ENCODE data around the gene RAB6D. TPM values are rescaled to one million over a fixed set of nuclear protein-coding genes. Genes with fewer than 3 reads are reported as not detected.

Gene RAB6D
- total RNA-seq, 1 experiment from 2014 or later = 0.22 TPM

DNA sequence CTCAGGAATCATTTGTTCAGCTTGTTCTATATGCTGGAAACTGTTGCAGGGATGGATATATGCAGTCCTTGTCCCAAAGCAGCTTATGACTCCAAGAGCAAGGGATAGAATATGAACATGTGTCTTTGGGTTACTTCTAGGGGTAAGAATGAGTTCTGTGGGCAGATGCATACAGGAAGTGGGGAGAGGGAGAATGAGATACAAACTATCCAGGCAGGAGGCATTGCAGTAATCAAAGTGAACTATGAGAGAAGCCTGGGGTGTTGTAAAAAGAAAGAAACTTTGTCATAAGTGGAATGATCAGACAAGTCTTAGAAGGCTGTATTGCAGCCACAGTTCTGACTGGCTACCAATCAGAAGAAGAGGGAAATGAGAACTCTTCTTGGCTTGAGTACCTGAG is 44.8 kb upstream of the RAB6D start (continued):
- TF ChIP-seq, protein P1, sequence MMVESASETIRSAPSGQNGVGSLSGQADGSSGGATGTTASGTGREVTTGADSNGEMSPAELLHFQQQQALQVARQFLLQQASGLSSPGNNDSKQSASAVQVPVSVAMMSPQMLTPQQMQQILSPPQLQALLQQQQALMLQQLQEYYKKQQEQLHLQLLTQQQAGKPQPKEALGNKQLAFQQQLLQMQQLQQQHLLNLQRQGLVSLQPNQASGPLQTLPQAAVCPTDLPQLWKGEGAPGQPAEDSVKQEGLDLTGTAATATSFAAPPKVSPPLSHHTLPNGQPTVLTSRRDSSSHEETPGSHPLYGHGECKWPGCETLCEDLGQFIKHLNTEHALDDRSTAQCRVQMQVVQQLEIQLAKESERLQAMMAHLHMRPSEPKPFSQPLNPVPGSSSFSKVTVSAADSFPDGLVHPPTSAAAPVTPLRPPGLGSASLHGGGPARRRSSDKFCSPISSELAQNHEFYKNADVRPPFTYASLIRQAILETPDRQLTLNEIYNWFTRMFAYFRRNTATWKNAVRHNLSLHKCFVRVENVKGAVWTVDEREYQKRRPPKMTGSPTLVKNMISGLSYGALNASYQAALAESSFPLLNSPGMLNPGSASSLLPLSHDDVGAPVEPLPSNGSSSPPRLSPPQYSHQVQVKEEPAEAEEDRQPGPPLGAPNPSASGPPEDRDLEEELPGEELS (CRISPR knock-in tag; IDR thresholded peaks at IDR 0.05) = no peak
- no peak for TF ChIP-seq GTF2I (CRISPR knock-in tag; conservative IDR thresholded peaks at IDR 0.05)
- TF ChIP-seq, protein P2, sequence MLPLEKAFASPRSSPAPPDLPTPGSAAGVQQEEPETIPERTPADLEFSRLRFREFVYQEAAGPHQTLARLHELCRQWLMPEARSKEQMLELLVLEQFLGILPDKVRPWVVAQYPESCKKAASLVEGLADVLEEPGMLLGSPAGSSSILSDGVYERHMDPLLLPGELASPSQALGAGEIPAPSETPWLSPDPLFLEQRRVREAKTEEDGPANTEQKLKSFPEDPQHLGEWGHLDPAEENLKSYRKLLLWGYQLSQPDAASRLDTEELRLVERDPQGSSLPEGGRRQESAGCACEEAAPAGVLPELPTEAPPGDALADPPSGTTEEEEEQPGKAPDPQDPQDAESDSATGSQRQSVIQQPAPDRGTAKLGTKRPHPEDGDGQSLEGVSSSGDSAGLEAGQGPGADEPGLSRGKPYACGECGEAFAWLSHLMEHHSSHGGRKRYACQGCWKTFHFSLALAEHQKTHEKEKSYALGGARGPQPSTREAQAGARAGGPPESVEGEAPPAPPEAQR (CRISPR knock-in tag; IDR thresholded peaks at IDR 0.05) = no peak
- TF ChIP-seq, protein P3, sequence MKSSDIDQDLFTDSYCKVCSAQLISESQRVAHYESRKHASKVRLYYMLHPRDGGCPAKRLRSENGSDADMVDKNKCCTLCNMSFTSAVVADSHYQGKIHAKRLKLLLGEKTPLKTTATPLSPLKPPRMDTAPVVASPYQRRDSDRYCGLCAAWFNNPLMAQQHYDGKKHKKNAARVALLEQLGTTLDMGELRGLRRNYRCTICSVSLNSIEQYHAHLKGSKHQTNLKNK (CRISPR knock-in tag; IDR thresholded peaks at IDR 0.05) = no peak
- TF ChIP-seq FOXK1 (CRISPR knock-in tag; IDR thresholded peaks at IDR 0.05) = no peak
- TF ChIP-seq, protein P4, sequence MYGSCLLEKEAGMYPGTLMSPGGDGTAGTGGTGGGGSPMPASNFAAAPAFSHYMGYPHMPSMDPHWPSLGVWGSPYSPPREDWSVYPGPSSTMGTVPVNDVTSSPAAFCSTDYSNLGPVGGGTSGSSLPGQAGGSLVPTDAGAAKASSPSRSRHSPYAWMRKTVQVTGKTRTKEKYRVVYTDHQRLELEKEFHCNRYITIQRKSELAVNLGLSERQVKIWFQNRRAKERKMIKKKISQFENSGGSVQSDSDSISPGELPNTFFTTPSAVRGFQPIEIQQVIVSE (CRISPR knock-in tag; IDR thresholded peaks at IDR 0.05; ENCODE audit: borderline replicate concordance) = no peak
- no peak for TF ChIP-seq ZNF671 (CRISPR knock-in tag; IDR thresholded peaks at IDR 0.05)
- no peak for TF ChIP-seq ZNF416 (CRISPR knock-in tag; IDR thresholded peaks at IDR 0.05)
- no peak for TF ChIP-seq MYBL2 (CRISPR knock-in tag; IDR thresholded peaks at IDR 0.05)
- TF ChIP-seq RELA (CRISPR knock-in tag; IDR thresholded peaks at IDR 0.05; ENCODE audit: borderline replicate concordance) = no peak
- TF ChIP-seq, protein P5, sequence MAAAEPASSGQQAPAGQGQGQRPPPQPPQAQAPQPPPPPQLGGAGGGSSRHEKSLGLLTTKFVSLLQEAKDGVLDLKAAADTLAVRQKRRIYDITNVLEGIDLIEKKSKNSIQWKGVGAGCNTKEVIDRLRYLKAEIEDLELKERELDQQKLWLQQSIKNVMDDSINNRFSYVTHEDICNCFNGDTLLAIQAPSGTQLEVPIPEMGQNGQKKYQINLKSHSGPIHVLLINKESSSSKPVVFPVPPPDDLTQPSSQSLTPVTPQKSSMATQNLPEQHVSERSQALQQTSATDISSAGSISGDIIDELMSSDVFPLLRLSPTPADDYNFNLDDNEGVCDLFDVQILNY (CRISPR knock-in tag; IDR thresholded peaks at IDR 0.05) = no peak

DNA sequence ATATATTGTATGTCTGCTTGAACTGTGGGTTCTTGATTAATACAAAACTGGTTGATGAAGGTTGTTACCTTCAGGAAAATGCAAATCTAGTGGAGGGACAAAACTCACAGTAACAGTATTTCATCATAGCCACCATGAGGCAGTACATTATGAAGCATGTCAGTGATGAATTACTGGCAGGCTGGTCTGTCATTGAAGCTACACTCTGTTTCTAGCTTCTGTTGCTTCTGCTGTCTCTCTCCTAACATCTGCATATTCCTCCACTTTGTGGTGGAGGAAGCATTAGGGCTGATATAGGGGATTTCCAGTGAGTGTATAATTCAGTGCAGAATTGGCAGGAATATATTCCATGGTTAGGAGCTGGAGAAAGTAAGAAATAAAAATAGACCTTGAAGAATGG is 44.2 kb upstream of the RAB6D start:
- ATAC-seq (no peak), DNase-seq (ENCODE audit: low spot score) (no peak)
- TF ChIP-seq CREM (CRISPR knock-in tag; IDR thresholded peaks at IDR 0.05) (no peak), PRRX2 (CRISPR knock-in tag; IDR thresholded peaks at IDR 0.05) (no peak)
- TF ChIP-seq, protein P6, sequence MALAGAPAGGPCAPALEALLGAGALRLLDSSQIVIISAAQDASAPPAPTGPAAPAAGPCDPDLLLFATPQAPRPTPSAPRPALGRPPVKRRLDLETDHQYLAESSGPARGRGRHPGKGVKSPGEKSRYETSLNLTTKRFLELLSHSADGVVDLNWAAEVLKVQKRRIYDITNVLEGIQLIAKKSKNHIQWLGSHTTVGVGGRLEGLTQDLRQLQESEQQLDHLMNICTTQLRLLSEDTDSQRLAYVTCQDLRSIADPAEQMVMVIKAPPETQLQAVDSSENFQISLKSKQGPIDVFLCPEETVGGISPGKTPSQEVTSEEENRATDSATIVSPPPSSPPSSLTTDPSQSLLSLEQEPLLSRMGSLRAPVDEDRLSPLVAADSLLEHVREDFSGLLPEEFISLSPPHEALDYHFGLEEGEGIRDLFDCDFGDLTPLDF (CRISPR knock-in tag; IDR thresholded peaks at IDR 0.05) = no peak
- TF ChIP-seq, protein P1 (CRISPR knock-in tag; IDR thresholded peaks at IDR 0.05) = no peak
- TF ChIP-seq, protein P7, sequence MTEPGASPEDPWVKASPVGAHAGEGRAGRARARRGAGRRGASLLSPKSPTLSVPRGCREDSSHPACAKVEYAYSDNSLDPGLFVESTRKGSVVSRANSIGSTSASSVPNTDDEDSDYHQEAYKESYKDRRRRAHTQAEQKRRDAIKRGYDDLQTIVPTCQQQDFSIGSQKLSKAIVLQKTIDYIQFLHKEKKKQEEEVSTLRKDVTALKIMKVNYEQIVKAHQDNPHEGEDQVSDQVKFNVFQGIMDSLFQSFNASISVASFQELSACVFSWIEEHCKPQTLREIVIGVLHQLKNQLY (CRISPR knock-in tag; IDR thresholded peaks at IDR 0.05) = no peak
- TF ChIP-seq, protein P8, sequence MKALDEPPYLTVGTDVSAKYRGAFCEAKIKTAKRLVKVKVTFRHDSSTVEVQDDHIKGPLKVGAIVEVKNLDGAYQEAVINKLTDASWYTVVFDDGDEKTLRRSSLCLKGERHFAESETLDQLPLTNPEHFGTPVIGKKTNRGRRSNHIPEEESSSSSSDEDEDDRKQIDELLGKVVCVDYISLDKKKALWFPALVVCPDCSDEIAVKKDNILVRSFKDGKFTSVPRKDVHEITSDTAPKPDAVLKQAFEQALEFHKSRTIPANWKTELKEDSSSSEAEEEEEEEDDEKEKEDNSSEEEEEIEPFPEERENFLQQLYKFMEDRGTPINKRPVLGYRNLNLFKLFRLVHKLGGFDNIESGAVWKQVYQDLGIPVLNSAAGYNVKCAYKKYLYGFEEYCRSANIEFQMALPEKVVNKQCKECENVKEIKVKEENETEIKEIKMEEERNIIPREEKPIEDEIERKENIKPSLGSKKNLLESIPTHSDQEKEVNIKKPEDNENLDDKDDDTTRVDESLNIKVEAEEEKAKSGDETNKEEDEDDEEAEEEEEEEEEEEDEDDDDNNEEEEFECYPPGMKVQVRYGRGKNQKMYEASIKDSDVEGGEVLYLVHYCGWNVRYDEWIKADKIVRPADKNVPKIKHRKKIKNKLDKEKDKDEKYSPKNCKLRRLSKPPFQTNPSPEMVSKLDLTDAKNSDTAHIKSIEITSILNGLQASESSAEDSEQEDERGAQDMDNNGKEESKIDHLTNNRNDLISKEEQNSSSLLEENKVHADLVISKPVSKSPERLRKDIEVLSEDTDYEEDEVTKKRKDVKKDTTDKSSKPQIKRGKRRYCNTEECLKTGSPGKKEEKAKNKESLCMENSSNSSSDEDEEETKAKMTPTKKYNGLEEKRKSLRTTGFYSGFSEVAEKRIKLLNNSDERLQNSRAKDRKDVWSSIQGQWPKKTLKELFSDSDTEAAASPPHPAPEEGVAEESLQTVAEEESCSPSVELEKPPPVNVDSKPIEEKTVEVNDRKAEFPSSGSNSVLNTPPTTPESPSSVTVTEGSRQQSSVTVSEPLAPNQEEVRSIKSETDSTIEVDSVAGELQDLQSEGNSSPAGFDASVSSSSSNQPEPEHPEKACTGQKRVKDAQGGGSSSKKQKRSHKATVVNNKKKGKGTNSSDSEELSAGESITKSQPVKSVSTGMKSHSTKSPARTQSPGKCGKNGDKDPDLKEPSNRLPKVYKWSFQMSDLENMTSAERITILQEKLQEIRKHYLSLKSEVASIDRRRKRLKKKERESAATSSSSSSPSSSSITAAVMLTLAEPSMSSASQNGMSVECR (CRISPR knock-in tag; IDR thresholded peaks at IDR 0.05; ENCODE audit: borderline replicate concordance) = no peak
- TF ChIP-seq, protein P9, sequence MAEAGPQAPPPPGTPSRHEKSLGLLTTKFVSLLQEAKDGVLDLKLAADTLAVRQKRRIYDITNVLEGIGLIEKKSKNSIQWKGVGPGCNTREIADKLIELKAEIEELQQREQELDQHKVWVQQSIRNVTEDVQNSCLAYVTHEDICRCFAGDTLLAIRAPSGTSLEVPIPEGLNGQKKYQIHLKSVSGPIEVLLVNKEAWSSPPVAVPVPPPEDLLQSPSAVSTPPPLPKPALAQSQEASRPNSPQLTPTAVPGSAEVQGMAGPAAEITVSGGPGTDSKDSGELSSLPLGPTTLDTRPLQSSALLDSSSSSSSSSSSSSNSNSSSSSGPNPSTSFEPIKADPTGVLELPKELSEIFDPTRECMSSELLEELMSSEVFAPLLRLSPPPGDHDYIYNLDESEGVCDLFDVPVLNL (CRISPR knock-in tag; IDR thresholded peaks at IDR 0.05; ENCODE audit: borderline replicate concordance, low read depth) = no peak
- TF ChIP-seq, protein P10, sequence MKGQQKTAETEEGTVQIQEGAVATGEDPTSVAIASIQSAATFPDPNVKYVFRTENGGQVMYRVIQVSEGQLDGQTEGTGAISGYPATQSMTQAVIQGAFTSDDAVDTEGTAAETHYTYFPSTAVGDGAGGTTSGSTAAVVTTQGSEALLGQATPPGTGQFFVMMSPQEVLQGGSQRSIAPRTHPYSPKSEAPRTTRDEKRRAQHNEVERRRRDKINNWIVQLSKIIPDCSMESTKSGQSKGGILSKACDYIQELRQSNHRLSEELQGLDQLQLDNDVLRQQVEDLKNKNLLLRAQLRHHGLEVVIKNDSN (CRISPR knock-in tag; IDR thresholded peaks at IDR 0.05) = no peak

More for the DNA sequence above, 44.2 kb upstream of the RAB6D start:
- no peaks in the 10 kb centered on the region for H3K27me3 Mint-ChIP-seq (ENCODE audit: low read depth)
- no peak overlapping the region for H3K4me3 Mint-ChIP-seq
- H3K9me3 Mint-ChIP-seq = no peaks in the 10 kb centered on the region
- ChIA-PET CTCF (interaction anchor here (1.0 to 1.8 kb wide), 3 partner anchors 14 to 266 kb away, joined by 3 to 5 read pairs (median 4); no protein-coding TSS in a partner anchor), POLR2A (no interaction called here)
- H3K27ac Mint-ChIP-seq = no peak overlapping the region
- H3K36me3 Mint-ChIP-seq = no peaks in the 10 kb centered on the region
- H3K4me1 Mint-ChIP-seq = peaks cover 5% of the 10 kb centered on the region
